ENCODE results near the gene ACYP2.
"Not testable (repeated sequence)": the region's sequence is repeated elsewhere in the genome, so short reads cannot be mapped to it uniquely, and the experiment has no call there.

Gene ACYP2

DNA sequence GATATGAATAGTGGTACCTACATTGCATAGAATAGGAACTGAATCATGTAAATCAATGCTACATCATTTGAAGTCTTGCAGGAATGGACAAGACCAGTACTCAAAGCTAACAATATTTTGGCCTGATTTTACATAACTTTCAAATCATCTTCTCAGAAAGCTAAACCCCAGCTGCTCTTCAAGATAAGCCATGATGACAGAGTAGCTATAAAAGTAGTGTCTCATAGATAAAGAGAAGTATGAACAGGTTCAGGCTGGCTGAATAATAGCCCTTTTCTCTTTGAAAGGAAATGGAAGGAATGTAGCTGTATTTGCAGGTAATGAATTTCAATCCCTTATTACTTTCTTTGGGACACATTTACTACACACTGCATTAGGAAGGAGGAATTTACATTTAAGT is 112.4 kb downstream of the ACYP2 start:
- no peak for DNase-seq (ENCODE audit: low read depth)

DNA sequence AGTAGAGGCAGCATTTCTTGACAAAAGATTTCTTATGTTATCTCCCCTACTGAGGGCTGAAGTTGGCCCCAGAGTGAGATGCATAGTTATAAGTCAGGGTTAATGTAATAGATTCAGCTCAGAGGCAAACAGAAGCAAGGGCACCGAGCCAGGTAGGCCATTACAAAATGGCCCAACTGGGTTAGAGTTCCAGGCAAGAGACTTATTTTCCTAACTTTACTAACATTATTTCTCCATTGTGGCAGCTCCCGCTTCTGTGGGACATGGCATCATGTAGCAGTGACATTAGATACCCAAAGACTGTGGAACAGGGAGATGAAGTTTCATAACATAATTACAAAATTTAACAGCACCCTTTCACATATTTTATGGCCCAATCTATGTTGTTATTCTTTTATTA is 113.5 kb downstream of the ACYP2 start:
- no peak for DNase-seq (ENCODE audit: low read depth)

DNA sequence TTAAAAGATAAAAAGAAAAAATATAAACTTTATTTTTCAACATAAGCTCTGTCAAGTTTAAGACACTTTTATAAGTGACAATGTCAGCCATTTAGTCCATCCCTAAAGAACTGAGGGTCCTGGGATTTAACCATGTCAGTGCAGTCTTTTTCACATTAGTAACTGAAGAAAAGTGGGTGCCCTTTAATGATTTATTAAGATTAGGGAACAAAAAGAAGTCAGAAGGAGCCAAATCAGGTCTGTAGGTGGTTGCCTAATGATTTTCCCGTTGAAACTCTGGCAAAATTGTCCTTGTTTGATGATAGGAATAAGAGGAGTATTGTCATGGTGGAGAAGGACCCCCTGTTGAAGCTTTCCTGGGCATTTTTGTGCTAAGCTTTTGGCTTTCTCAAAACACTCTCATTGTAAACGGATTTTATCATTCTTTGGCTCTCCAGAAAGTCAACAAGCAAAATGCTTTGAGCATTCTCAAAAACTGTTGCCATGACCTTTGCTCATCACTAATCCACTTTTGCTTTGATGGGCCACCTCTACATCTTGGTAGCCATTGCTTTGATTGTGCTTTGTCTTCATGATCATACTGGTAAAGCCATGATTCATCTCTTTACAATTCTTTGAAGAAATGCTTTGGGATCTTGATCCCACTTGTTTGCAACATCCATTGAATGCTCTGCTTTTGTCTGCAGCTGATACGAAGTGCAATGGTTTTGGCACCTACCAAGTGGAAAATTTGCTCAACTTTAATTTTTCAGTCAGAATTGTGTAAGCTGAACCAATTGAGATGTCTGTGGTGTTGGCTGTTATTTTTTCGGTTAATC is 118.6 kb downstream of the ACYP2 start:
- DNase-seq (ENCODE audit: low read depth): no peak

DNA sequence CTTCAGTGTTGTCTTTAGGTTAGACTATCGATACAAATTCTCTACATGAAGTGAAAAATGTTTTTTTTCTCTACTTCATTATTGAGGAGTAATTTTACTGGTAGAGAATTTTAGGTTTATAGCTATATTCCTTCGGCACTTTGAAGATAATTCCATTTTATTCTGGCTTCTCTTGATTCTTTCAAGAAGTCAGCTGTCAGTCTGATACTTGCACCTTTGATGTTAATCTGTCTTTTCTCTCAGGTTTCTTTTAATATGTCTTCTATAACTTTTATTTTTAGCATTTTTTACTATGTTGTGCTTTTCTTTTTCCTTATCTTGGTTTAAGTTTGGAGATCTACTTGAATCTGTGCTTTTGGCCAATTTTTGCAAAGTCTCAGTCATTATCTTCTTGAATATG is 122.0 kb downstream of the ACYP2 start:
- DNase-seq (ENCODE audit: low read depth): no peak

DNA sequence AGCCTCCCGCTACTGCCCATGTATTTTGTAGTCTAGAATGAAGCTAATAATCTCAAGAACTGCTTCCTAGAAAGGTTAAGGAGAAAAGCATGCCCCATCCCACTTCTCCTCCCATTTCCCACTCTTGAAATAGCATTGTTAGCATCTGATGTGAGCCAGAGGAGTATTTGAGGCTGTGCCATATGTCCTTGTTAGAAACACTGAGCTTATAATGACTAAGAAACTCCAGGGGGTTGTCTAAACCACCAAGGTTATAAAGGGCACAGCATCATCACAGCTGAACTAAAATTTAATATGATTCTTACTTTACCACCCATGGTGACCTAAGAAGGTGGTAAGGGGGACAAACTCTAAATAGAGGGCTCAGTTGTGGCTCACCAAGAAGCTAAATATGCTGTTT is 124.0 kb downstream of the ACYP2 start:
- no peak for DNase-seq (ENCODE audit: low read depth)

DNA sequence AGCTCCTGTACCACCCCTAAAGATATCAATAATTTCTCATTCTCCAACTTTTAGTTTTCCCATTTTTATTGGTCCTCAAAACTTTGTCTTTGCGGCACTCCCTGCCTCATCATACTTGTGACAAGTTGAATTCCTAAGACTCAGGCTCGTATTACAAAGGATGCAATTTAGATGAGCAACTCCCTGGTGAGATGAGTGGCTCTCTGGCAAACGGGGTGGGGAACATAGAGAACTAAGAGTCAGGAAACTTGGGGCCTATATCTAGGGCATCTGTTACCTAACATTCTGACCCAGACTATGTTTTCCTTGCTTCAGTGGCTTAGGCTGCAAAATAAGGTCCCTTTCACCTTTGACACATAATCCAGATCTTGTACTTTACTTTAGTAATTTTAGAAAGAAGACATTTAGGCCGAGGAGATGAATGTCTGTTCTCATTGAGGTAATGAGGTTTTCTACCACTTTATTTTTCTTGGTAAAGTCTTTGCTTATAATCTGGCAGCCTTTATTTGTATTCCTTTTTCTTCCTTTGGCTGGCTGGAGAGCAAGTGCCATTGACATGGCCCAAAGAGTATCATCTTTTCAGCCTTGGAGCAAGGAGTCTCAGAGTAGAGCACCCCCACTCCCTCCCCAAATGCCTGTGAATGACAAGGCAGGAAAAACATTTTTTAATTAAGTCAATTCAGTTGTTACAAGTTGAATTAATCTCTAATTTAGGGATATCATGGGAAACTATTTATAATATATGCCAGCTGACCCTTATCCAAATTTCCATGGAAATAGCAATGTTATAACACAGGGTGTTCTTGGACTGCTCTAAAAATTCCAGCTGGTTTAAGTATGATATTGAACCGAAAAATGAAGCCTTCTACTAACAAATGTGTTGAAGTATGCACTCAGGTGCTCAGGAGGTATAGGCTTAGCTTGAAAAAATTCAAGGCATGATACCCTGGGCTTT is 125.4 kb downstream of the ACYP2 start:
- DNase-seq (ENCODE audit: low read depth): no peak

DNA sequence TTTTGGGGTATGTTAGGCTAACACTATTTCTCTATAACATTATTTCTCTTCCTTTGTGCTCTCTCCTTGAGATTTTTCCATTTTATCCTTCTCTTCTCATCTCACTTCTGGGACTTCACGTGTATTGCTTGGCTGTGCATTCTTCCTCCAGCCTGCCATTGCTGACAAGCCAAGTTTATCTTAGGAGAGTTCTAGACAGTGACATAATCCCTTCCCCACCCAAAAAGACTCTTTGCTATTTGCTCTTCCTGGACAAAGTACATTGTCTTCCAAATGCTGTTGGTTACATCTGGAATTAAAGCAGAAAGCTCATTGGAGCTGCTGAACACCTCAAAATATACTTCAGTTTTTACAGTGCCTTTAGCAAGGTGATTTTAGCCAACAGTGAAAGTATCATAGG is 131.7 kb downstream of the ACYP2 start:
- no peak for DNase-seq (ENCODE audit: low read depth)

DNA sequence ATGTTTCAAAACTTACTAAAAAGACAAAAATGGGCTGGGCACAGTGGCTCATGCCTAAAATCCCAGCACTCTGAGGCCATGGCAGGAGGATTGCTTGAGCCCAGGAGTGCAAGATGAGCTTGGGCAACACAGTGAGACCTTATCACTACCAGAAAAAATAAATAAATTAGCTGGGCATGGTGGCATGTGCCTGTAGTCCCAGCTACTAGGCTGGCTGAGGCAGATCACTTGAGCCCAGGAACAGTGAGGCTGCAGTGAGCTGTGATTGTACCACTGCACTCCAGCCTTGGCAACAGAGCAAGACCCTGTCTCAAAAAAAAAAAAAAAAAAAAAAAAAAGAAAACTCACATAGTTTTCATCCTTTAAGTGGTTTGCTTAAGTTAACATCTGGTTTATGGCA is 134.2 kb downstream of the ACYP2 start:
- no peak for DNase-seq (ENCODE audit: low read depth)

DNA sequence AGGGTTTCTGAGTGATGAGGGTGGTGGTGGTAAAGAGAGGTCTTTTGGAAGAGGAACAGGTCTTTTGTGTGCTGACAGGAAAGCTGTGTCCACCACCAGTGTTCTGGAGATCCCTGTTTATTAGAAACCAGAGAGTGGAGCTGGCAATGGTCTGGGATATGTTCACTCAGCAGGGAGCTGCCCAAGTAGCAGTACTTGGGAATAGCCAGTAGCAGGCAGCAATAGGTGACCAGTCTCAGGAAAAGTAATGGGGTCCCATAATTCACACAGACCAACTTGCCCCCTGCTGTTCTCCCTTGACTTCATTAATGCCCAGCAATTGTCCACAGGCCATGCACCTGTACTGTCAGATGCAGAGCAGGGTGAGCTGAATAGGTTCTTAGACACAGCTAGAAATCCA is 138.8 kb downstream of the ACYP2 start:
- DNase-seq (ENCODE audit: low read depth): no peak

DNA sequence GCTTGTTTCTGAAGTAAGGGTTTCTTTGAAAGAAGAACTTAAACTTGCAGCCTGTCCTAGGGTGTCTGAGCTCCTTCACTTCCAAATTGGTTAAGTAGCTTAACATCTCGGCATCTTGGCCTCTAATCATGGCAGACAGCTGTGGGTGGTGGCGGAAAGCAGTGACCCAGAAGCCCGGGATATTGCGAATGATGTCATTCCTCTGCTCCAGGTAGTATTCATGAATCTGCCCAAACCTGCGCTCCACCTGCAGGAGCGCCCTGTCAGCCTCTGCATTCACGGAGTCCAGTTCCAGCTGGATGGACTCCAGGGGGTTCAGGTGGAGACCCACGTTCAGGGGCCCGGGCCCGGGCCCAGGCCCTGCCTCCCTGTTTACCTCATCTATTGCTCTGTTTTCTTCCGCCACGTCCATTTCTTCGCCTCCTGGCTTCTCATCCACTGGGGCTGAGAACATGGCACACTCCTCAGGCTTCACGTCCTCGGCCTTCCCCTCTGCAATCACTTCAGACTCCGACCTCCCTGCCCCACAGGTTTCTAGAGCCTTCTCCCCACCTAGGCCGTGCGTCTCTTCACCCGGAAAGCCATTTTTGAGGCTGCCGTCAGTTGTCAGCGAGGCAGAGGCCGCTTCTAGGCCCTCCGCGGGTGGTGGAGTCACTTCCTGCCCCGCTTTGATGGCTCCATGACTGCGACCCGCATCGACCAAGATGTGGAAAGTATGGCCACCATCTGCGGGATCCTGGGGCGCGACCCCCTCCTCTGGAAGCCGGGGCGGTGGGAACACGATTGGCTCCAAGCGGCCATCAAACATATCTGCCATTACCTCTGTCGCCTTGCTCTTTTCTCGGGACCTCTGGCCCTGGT is 140.0 kb downstream of the ACYP2 start:
- DNase-seq (ENCODE audit: low read depth): no peak

DNA sequence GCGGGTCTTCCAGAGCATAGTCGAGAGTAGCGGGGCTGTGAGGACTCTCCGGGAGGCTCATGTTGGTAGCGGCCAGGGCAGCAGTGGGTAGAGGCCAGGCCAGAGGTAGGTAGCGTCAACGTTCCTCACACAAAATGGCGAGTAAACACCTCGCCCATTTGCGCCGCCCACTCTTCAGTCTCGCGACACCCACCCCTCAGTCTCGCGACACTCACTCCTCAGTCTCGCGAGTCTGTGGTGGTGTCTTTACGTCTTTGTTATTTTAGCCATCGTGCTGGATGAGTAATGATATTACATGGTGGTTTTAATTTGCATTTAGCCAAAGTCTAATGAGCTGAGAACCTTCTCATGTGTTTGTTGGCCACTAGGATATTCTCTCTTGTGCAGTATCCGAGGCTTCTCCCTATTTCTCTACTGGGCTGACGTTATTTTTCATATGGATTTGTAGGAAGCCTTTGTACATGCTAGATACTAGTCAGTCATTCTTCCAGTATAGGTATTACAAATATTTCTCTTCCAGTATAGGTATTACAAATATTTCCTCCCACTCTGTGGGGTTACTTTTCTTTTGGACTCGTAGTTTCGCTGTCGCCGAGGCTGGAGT is 140.8 kb downstream of the ACYP2 start, which contains the start of gene TSPYL6:
TSS of gene TSPYL6 (minus strand) at position 139 of the 604 bp plus-strand sequence. CDS start at position 61, 78 bp downstream.
- no peak for DNase-seq (ENCODE audit: low read depth)

DNA sequence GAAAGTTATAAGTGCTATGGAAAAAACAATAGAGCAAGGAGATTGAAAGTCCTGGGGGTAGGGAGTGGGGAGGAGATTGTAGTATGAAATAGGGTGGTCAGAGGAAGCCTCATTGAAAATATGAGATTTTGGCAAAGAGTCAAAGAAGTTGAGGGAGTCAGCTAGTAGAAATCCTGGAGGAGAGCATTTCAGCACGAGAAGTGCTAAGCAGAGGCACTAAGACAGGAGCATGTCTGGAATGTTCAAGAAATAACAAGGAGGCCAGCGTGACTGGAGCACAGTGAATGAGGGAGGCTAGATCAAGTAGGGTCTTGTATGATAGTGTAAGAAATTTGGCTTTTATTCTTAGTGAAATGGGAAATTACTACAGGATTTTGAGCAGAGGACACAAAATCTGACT is 142.8 kb downstream of the ACYP2 start:
- no peak for DNase-seq (ENCODE audit: low read depth)

DNA sequence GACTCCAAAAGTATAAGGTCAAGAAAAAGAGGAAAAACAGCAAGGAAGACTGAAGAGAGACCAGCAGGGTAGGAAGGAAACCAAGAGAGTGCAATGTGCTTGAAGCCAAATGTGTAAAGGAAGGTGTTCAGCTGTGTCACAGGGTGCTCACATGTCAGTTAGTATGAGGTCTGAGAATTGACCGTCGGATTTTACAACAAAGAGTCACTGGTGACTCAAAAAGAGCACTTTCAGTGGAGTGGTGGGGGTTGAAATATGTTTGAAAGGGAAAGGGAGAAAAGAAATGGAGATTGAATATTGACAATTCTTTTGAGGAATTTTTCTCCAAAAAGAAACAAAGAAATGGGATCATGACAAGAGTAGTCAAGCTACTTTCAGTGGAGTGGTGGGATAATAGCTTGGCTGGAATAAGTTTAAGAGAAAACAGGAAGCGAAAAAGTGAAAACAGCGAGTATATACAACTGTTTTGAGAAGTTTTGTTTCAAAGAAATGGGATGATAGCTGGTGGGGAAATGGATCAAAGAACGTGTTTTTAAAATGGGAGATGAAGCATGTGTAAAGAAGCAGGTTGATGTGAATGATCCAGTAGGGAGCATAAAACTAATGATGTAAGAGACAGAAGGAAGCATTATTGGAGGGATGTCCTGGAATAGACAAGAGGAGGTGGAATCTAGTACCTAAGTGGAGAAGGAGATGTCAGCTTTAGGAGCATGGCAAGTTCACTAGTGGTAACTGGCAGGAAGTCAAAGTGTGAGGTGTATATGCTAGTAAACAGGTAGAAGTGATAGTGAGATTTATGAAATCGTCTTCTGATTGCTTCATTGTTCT is 144.2 kb downstream of the ACYP2 start:
- DNase-seq (ENCODE audit: low read depth): no peak

DNA sequence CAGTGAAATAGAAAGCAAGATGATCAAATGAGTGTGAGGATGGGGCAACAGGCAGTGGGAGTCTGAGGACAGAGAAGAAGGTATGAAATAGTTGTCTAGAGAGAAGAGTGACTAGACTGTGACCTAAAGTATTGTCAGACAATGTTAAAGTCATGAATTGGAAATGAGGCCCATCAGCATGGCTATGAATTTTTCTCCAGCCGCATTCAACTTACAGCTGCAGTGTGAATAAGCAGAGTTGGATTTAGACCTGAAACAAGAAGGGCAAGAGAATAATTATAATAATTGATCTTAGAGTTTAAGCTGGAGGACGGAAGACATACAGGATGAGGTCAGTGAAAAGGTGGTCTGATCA is 144.8 kb downstream of the ACYP2 start:
- no peak for DNase-seq (ENCODE audit: low read depth)

DNA sequence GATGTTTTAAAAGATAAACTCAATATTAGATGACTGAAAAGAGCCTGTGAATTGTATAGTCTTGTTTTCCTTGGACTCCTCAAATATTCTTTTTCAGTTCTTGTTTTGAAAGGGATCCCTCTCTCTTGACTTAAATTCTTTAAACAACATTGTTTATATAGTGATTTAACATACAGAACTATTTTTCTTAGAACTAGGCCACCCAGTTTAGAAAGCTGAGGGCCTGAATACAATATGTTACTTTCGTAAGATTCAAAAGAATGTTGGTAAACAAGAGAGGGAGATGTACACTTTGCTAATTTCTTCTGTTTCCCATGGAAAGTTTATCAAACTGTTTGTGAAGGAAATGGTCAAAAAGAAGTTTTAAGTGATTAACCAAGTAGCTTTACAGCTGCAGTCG is 146.1 kb downstream of the ACYP2 start:
- DNase-seq (ENCODE audit: low read depth): no peak

DNA sequence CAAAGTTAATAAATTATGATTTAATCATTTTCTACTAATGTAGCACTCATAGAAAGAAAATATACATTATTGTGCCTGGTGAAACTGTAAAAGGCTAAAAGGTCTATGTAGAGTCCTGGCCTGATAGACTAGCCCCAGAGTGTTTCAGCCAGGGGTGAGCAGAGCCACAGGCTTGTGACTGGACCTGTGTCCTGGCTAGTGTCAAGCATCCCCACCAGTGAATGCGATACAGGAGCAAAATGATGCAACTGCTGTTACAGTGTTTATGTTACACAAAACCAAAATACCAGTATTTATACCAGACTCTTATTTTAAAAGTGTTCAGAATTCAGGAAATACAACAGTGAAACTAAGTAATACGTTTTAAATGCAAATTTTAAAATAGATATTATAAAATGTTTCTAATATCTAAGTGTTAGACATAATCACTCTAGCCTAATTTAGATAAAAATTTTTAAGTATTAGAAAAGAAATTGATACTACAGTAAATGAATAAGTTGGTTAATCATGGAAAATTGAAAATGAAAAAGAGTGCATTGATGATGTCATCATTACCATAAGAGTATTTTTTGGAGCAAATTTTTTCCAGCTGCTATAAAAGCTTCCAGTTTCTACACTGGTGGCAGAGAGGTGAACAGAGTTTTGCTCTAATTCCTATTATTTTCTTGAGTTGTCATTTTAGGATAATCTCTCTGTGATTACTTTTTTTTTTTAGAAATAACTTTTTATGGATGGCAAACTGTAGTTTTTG is 146.8 kb downstream of the ACYP2 start:
- no peak for DNase-seq (ENCODE audit: low read depth)

DNA sequence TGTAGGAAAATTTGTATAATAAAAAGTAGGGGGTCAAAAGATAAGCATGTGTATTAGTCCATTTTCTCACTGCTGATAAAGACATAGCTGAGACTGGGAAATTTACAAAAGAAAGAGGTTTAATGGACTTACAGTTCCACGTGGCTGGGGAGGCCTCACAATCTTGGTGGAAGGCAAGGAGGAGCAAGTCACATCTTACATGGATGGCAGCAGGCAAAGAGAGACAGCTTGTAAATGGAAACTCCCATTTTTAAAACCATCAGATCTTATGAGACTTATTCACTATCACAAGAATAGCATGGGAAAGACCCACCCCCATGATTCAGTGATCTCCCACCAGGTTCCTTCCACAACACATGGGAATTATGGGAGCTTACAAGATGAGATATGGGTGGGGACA is 149.7 kb downstream of the ACYP2 start:
- not testable (repeated sequence) for DNase-seq (ENCODE audit: low read depth)

DNA sequence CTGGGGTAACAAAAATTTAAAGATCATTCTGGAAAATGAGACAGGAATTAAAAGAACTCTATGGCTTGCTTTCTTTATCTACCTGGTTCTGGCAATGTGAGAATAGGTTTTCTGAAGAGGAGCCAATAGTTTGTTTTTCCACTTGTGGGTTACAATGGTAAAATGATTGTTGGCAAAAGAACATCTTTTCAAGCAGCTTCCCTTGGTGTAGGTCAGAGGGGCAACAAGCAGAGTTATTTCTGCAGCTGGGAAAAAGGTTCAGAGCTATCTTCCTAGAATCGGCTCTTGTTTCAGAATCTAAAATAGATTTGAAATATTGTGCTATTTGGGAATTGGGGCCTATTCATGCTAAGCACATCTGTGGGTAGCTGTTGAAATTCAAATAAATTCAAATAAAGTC is 152.2 kb downstream of the ACYP2 start:
- DNase-seq (ENCODE audit: low read depth): no peak

DNA sequence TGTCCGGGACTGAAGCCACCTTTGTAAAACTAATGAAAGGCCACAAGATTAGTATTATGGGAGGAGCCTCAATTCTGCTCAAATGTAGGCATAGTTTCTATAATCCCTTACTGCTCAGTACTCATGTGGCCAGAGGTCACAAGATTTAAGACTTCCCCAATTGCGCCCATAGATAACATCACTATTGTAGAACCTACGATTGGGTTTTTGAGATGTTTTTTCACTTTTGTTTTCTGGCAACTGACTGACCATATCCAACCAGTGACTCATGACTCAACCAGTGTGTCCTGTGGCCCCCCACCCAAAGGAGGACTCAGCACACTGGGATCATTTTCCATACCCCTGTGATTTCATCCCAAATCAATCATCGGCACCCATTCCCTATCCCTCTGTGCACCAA is 155.8 kb downstream of the ACYP2 start:
- no peak for DNase-seq (ENCODE audit: low read depth)

Data from activated T-helper 9 cell treated with anti-CD3 and anti-CD28 coated beads, Interleukin-2, amount 50 U/mL, for 16 hours (primary cell).